HFFc6 (cell line): ENCODE data around the gene ANKRD22. TPM values are rescaled to one million over a fixed set of nuclear protein-coding genes. Genes with fewer than 3 reads are reported as not detected.

Source experiments
- DNase-seq: peaks from one replicate; pipeline ENCODE4 v3.0.0-alpha.2; 2018
- H3K27ac Mint-ChIP-seq: 2 replicates; pipeline ENCODE4 v1.8.0; 2020; ENCODE audit warnings: mild to moderate bottlenecking, mixed read lengths
- H3K27me3 Mint-ChIP-seq: 2 replicates; pipeline ENCODE4 v1.8.0; 2021; ENCODE audit warnings: mild to moderate bottlenecking, moderate library complexity, mixed read lengths; ENCODE audit not compliant: insufficient read depth
- H3K36me3 Mint-ChIP-seq: 2 replicates; pipeline ENCODE4 v1.8.0; 2021; ENCODE audit warnings: low read depth, mixed read lengths
- H3K4me1 Mint-ChIP-seq: 2 replicates; pipeline ENCODE4 v1.8.0; 2020; ENCODE audit warnings: low read depth, mixed read lengths
- H3K4me3 Mint-ChIP-seq: 2 replicates; pipeline ENCODE4 v1.8.0; 2020; ENCODE audit warnings: mild to moderate bottlenecking, moderate library complexity, mixed read lengths
- H3K9me3 Mint-ChIP-seq: 2 replicates; pipeline ENCODE4 v1.8.0; 2020; ENCODE audit warnings: mild to moderate bottlenecking, mixed read lengths
- CTCF ChIP-seq: fragments of 200-600 bp; sonication (generic); IDR thresholded peaks from 2 replicates; pipeline ENCODE4 v1.5.0; 2021; ENCODE audit warnings: antibody characterized with exemption, mild to moderate bottlenecking
- long read RNA-seq: library from polyadenylated mRNA; unstranded; transcript quantifications from one replicate; pipeline ENCODE4 v2.0.0, GENCODE V29; 2019
- total RNA-seq, 6 experiments: library from RNA; stranded (reverse); fragmentation: NEBNext Ultra II Directional; extraction: Animal tissue kit (Norgen Biotek cat#: 25700); gene quantifications; 2 replicates in 1 of 6; 3 replicates in 5 of 6; pipeline ENCODE4 v1.2.3, GENCODE V29; 2021

The ANKRD22 gene
- not detected for total RNA-seq
- long read RNA-seq = 0 reads

GRCh38 chr10:88851706-88852105, at the start of gene ANKRD22:
ANKRD22 (minus strand) TSS chr10:88851844; CDS start chr10:88851607, 237 bp downstream.
- H3K27ac Mint-ChIP-seq = no peak within 1 kb of the TSS
- no peak within 1 kb of the TSS for H3K4me3 Mint-ChIP-seq
- no peaks in the 10 kb centered on the region for H3K36me3 Mint-ChIP-seq
- peak; percentile 32 for DNase-seq
- H3K27me3 Mint-ChIP-seq = no peaks in the 10 kb centered on the region; the same call in none of the 2 replicates
- H3K9me3 Mint-ChIP-seq = no peaks in the 10 kb centered on the region
- TF ChIP-seq CTCF = no peak
- H3K4me1 Mint-ChIP-seq = peaks cover 31% of the 10 kb centered on the region

- peak overlapping the region; percentile 7; the same call in 1 of the 2 replicates for H3K27ac Mint-ChIP-seq
- TF ChIP-seq CTCF = no peak
- no peaks in the 10 kb centered on the region for H3K9me3 Mint-ChIP-seq
- DNase-seq = no peak
- no peak overlapping the region for H3K4me3 Mint-ChIP-seq
- peaks cover 45% of the 10 kb centered on the region for H3K36me3 Mint-ChIP-seq
- H3K27me3 Mint-ChIP-seq = no peaks in the 10 kb centered on the region; the same call in 1 of the 2 replicates
- peaks cover 79% of the 10 kb centered on the region for H3K4me1 Mint-ChIP-seq
Measured at GRCh38 chr10:88899886-88900285, 48.2 kb upstream of the ANKRD22 start.

GRCh38 chr10:88898727-88899126, 47.1 kb upstream of the ANKRD22 start:
- Mint-ChIP-seq H3K36me3 (peaks cover 41% of the 10 kb centered on the region), H3K4me3 (no peak overlapping the region), H3K4me1 (peaks cover 87% of the 10 kb centered on the region), H3K9me3 (no peaks in the 10 kb centered on the region), H3K27me3 (no peaks in the 10 kb centered on the region; the same call in 1 of the 2 replicates), H3K27ac (no peak overlapping the region)
- no peak for DNase-seq
- TF ChIP-seq CTCF = no peak

GRCh38 chr10:88896994-88897853, 45.6 kb upstream of the ANKRD22 start:
- TF ChIP-seq CTCF = no peak
- peak overlapping the region; percentile 68 for H3K4me3 Mint-ChIP-seq
- H3K27ac Mint-ChIP-seq = peak overlapping the region; percentile 81
- DNase-seq = peak; percentile 26
- no peaks in the 10 kb centered on the region for H3K9me3 Mint-ChIP-seq
- peaks cover 92% of the 10 kb centered on the region for H3K4me1 Mint-ChIP-seq
- no peaks in the 10 kb centered on the region for H3K27me3 Mint-ChIP-seq
- peaks cover 27% of the 10 kb centered on the region for H3K36me3 Mint-ChIP-seq

GRCh38 chr10:88896372-88896993, 44.8 kb upstream of the ANKRD22 start:
- no peak for TF ChIP-seq CTCF
- Mint-ChIP-seq H3K27me3 (no peaks in the 10 kb centered on the region), H3K27ac (peak overlapping the region; percentile 81), H3K4me3 (peak overlapping the region; percentile 68; the same call in 1 of the 2 replicates), H3K4me1 (peaks cover 92% of the 10 kb centered on the region), H3K36me3 (peaks cover 22% of the 10 kb centered on the region), H3K9me3 (no peaks in the 10 kb centered on the region)
- no peak for DNase-seq
